ENCODE measurements around the gene EEF1B2.
"Not testable (repeated sequence)": the region's sequence is repeated elsewhere in the genome, so short reads cannot be mapped to it uniquely, and the experiment has no call there.

Gene EEF1B2
- total RNA-seq, result 284 to 741 (median 497) reads per million in 9 experiments

DNA sequence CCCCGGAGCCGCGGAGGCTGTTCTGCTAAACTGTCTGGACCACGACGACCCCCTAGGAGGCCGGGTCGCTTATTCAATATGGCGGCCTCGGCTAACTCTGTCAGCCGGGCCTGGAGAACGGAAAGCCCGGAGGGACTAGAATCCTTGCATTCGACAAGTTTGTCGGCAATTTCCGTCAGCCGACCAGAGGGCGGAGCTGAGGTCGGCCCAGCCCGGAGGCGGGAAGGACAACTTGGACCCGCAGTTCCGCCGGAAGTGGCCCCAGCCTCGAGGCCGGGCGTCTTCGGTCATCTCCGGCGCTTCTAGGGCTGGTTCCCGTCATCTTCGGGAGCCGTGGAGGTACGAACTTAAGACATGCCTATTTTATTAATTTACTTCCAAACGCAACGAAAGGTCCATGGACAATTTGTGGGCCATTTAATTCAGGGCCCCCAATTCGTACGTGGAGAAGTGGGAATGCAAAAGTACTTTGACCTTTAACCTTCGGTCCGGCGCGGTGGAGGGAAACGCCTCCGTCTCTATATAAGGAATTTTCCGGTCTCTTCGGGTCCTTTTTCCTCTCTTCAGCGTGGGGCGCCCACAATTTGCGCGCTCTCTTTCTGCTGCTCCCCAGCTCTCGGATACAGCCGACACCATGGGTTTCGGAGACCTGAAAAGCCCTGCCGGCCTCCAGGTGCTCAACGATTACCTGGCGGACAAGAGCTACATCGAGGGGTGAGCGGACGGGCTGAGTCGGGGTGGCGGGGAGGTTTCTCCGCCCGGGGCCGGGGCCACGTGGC is at the start of gene EEF1B2, which contains the start of gene NDUFS1:
Gene EEF1B2, plus strand, starts transcription at position 550 of the 779 bp plus-strand sequence. Its CDS starts 85 bp downstream, at position 635.
Gene NDUFS1, minus strand, starts transcription at position 99 of the 779 bp plus-strand sequence. CDS start 5,766 bp downstream, outside the sequence.
- Mint-ChIP-seq H3K4me1 (ENCODE audit: low read depth in 2 of 2) (peaks cover 22 to 40% of the 10 kb centered on the region in 2 donors), H3K36me3 (ENCODE audit: insufficient read depth) (peaks cover 59% of the 10 kb centered on the region)

GRCh38 chr2:206112108-206112507 is 47.6 kb upstream of the EEF1B2 start:
- no peaks in the 10 kb centered on the region for H3K4me1 Mint-ChIP-seq (ENCODE audit: low read depth in 2 of 2)
- no peaks in the 10 kb centered on the region for H3K27me3 Mint-ChIP-seq
- no peaks in the 10 kb centered on the region for H3K9me3 Mint-ChIP-seq
- no peak overlapping the region for H3K4me3 Mint-ChIP-seq
- ATAC-seq (replicated peaks) (no peak), DNase-seq (no peak)
- no peak overlapping the region for H3K27ac Mint-ChIP-seq
- H3K36me3 Mint-ChIP-seq (ENCODE audit: insufficient read depth), result no peaks in the 10 kb centered on the region

More for the DNA sequence above, at the start of gene EEF1B2, which contains the start of gene NDUFS1:
- DNase-seq (peak; percentile 94 to 96 (median 96)), ATAC-seq (replicated peaks) (peak; percentile 84)
- Mint-ChIP-seq H3K9me3 (no peaks in the 10 kb centered on the region), H3K27me3 (no peaks in the 10 kb centered on the region), H3K27ac (peak within 1 kb of the TSS; percentile 98), H3K4me3 (peak within 1 kb of the TSS; percentile 96 to 97)

- H3K27ac Mint-ChIP-seq, result no peak overlapping the region
- ATAC-seq (replicated peaks) (no peak), DNase-seq (no peak)
- no peak overlapping the region for H3K4me3 Mint-ChIP-seq
- H3K9me3 Mint-ChIP-seq, result no peaks in the 10 kb centered on the region
- no peaks in the 10 kb centered on the region for H3K4me1 Mint-ChIP-seq (ENCODE audit: low read depth in 2 of 2)
- no peaks in the 10 kb centered on the region for H3K36me3 Mint-ChIP-seq (ENCODE audit: insufficient read depth)
- no peaks in the 10 kb centered on the region for H3K27me3 Mint-ChIP-seq
Measured at GRCh38 chr2:206112846-206113547, 46.7 kb upstream of the EEF1B2 start.

DNA sequence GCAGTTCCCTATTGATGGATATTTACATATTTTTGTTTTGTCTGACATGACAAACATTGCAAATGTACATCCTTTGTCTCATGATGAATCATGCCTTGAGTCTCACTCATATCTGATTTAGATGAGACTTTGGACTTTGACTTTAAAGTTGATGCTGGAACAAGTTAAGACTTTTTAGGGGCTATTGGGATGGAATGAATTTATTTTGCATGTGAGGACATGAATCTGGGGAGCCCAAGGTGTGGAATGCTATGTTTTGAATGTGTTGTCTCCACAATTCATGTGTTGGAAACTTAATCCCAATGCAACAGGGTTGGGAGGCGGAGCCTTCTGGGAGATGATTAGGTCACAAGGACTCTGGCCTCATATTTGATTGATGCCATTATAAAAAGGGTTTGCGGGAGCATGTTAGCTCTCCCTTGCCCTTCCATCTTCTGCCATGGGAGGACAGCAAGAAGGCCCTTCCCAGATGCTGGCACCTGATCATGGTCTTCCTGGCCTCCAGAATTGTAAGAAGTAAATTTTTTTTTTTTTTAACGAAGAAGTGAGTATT is 44.6 kb upstream of the EEF1B2 start:
- Mint-ChIP-seq H3K27me3 (no peaks in the 10 kb centered on the region), H3K27ac (peak overlapping the region in 1 of 2 donors; percentile 35), H3K4me1 (ENCODE audit: low read depth in 2 of 2) (no peaks in the 10 kb centered on the region), H3K36me3 (ENCODE audit: insufficient read depth) (peaks cover 5% of the 10 kb centered on the region), H3K9me3 (no peaks in the 10 kb centered on the region), H3K4me3 (no peak overlapping the region)
- DNase-seq, result no peak
- no peak for ATAC-seq (replicated peaks)

GRCh38 chr2:206116278-206116677 is 43.4 kb upstream of the EEF1B2 start:
- DNase-seq (no peak), ATAC-seq (replicated peaks) (no peak)
- H3K36me3 Mint-ChIP-seq (ENCODE audit: insufficient read depth), result peaks cover 11% of the 10 kb centered on the region
- no peak overlapping the region for H3K27ac Mint-ChIP-seq
- no peaks in the 10 kb centered on the region for H3K27me3 Mint-ChIP-seq
- no peak overlapping the region for H3K4me3 Mint-ChIP-seq
- H3K9me3 Mint-ChIP-seq, result peaks cover 0 to 4% of the 10 kb centered on the region in 2 donors
- no peaks in the 10 kb centered on the region for H3K4me1 Mint-ChIP-seq (ENCODE audit: low read depth in 2 of 2)

GRCh38 chr2:206122569-206122968 is 37.1 kb upstream of the EEF1B2 start:
- not testable (repeated sequence) for H3K4me1 Mint-ChIP-seq (ENCODE audit: low read depth in 2 of 2); DNase-seq; H3K9me3 Mint-ChIP-seq; ATAC-seq (replicated peaks); H3K4me3 Mint-ChIP-seq; H3K27ac Mint-ChIP-seq; H3K27me3 Mint-ChIP-seq
- H3K36me3 Mint-ChIP-seq (ENCODE audit: insufficient read depth), result peaks cover 58% of the 10 kb centered on the region

DNA sequence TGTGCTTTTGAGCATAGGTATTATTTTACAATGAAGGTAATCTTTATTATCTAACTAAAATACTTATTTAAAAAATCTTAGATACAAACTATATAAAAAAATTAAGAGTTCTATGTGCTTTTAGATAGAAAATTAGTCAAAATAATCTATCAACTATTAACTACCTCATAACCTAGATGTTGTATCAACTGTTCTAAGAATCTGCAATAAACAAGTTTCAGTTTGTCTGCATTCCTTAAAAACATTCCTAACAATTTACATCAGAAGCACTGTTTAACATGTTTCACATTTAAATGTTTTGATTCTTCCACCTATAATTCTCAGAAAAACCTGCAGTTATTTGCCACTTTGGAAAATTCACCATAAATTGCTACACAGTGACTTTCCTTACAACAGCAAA is 33.8 kb upstream of the EEF1B2 start:
- Mint-ChIP-seq H3K27ac (no peak overlapping the region), H3K27me3 (no peaks in the 10 kb centered on the region), H3K36me3 (ENCODE audit: insufficient read depth) (peaks cover 75% of the 10 kb centered on the region), H3K9me3 (peaks cover 0 to 2% of the 10 kb centered on the region in 2 donors), H3K4me3 (no peak overlapping the region), H3K4me1 (ENCODE audit: low read depth in 2 of 2) (no peaks in the 10 kb centered on the region)
- ATAC-seq (replicated peaks), result no peak
- no peak for DNase-seq

- H3K4me1 Mint-ChIP-seq (ENCODE audit: low read depth in 2 of 2), result no peaks in the 10 kb centered on the region
- DNase-seq (no peak), ATAC-seq (replicated peaks) (no peak)
- H3K4me3 Mint-ChIP-seq, result no peak overlapping the region
- H3K27ac Mint-ChIP-seq, result no peak overlapping the region
- H3K36me3 Mint-ChIP-seq (ENCODE audit: insufficient read depth), result peaks cover 75% of the 10 kb centered on the region
- no peaks in the 10 kb centered on the region for H3K27me3 Mint-ChIP-seq
- H3K9me3 Mint-ChIP-seq, result no peaks in the 10 kb centered on the region
Measured at GRCh38 chr2:206127656-206128055, 32.0 kb upstream of the EEF1B2 start.

DNA sequence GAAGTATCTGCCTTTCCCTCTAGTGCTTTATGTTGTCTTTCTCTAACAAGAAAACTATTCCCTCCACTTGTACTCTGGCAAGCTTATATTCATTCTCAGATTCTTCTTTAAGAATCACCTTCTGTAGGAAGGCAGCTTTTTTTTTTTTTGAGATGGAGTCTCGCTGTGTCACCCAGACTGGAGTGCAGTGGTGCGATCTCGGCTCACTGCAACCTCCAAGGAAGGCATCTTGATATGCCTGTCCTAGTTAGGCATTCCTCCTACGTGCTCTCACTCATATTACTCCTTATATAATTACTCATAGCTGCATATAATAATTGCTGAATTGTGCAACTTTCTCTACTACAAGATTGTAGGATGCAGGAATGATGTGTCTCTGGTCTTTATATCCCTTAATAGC is 16.2 kb upstream of the EEF1B2 start:
- H3K27ac Mint-ChIP-seq, result peak overlapping the region; percentile 67 to 69
- H3K9me3 Mint-ChIP-seq, result no peaks in the 10 kb centered on the region
- H3K4me1 Mint-ChIP-seq (ENCODE audit: low read depth in 2 of 2), result no peaks in the 10 kb centered on the region
- ATAC-seq (replicated peaks) (no peak), DNase-seq (no peak)
- no peaks in the 10 kb centered on the region for H3K27me3 Mint-ChIP-seq
- peaks cover 95% of the 10 kb centered on the region for H3K36me3 Mint-ChIP-seq (ENCODE audit: insufficient read depth)
- H3K4me3 Mint-ChIP-seq, result no peak overlapping the region

- ATAC-seq (replicated peaks) (no peak), DNase-seq (no peak)
- Mint-ChIP-seq H3K27ac (peak overlapping the region in 1 of 2 donors; percentile 19), H3K4me1 (ENCODE audit: low read depth in 2 of 2) (no peaks in the 10 kb centered on the region), H3K9me3 (no peaks in the 10 kb centered on the region), H3K4me3 (no peak overlapping the region), H3K36me3 (ENCODE audit: insufficient read depth) (peaks cover 94% of the 10 kb centered on the region), H3K27me3 (no peaks in the 10 kb centered on the region)
Measured at GRCh38 chr2:206144383-206144782, 15.3 kb upstream of the EEF1B2 start.

GRCh38 chr2:206145665-206146064 is 14.0 kb upstream of the EEF1B2 start:
- H3K27ac Mint-ChIP-seq, result peak overlapping the region in 1 of 2 donors; percentile 19
- DNase-seq (no peak), ATAC-seq (replicated peaks) (no peak)
- H3K27me3 Mint-ChIP-seq, result no peaks in the 10 kb centered on the region
- H3K9me3 Mint-ChIP-seq, result no peaks in the 10 kb centered on the region
- no peak overlapping the region for H3K4me3 Mint-ChIP-seq
- H3K4me1 Mint-ChIP-seq (ENCODE audit: low read depth in 2 of 2), result peaks cover 0 to 8% of the 10 kb centered on the region in 2 donors
- peaks cover 93% of the 10 kb centered on the region for H3K36me3 Mint-ChIP-seq (ENCODE audit: insufficient read depth)

DNA sequence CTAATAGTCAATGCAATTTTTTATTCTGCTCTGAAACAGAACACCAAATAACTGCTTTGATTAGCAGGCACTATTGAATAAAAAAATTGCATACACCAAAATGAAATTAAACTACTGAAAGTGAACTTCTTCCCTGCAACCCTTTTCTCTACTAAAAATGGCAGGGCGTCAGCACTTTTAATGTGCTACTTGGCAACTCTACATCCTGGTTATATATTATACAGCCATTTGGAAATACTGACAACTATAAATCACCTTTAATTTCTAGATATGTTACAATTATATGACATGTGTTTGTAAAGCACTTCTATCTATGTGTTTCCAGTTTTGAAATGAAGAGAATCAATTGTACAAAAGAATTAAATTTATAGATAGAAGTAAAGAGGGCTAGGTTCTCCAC is 10.4 kb upstream of the EEF1B2 start:
- H3K36me3 Mint-ChIP-seq (ENCODE audit: insufficient read depth), result peaks cover 72% of the 10 kb centered on the region
- peaks cover 4 to 15% of the 10 kb centered on the region in 2 donors for H3K4me1 Mint-ChIP-seq (ENCODE audit: low read depth in 2 of 2)
- no peak overlapping the region for H3K27ac Mint-ChIP-seq
- DNase-seq (no peak), ATAC-seq (replicated peaks) (no peak)
- H3K9me3 Mint-ChIP-seq, result no peaks in the 10 kb centered on the region
- no peak overlapping the region for H3K4me3 Mint-ChIP-seq
- no peaks in the 10 kb centered on the region for H3K27me3 Mint-ChIP-seq

DNA sequence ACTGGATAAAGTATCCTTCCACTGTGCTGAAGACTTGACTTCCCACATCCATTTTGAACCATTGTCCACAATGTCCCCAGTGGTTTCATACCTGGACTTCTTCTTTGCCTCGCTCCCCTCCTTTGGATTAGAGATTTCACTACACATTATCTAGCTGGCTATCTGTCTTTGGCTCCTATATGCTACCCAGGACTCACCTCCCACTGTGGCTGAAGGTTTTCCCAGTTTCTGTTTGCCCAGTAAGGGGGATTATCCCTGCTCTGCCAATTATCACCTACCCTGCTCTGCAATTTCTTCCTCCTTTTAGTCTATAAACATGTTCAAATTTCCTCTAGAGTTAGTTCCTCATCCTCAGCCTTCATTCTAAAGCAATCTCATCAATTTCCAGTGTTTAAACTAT is 9.5 kb upstream of the EEF1B2 start:
- H3K4me3 Mint-ChIP-seq, result no peak overlapping the region
- no peaks in the 10 kb centered on the region for H3K9me3 Mint-ChIP-seq
- DNase-seq (no peak), ATAC-seq (replicated peaks) (no peak)
- H3K4me1 Mint-ChIP-seq (ENCODE audit: low read depth in 2 of 2), result peaks cover 5 to 15% of the 10 kb centered on the region in 2 donors
- peak overlapping the region; percentile 6 to 78 for H3K27ac Mint-ChIP-seq
- no peaks in the 10 kb centered on the region for H3K27me3 Mint-ChIP-seq
- peaks cover 65% of the 10 kb centered on the region for H3K36me3 Mint-ChIP-seq (ENCODE audit: insufficient read depth)
